Measurements from ENCODE around the gene WWP2.

- no peak for TF ChIP-seq TAF1 (IDR thresholded peaks at IDR 0.05; ENCODE audit: borderline replicate concordance, insufficient read depth, low read length)
- no peak for TF ChIP-seq POLR2AphosphoS5 (IDR thresholded peaks at IDR 0.05; ENCODE audit: low read depth, low read length)
- TF ChIP-seq SIN3A (IDR thresholded peaks at IDR 0.05; ENCODE audit: borderline replicate concordance, insufficient read depth, low read length), result no peak
- TF ChIP-seq, protein P1, sequence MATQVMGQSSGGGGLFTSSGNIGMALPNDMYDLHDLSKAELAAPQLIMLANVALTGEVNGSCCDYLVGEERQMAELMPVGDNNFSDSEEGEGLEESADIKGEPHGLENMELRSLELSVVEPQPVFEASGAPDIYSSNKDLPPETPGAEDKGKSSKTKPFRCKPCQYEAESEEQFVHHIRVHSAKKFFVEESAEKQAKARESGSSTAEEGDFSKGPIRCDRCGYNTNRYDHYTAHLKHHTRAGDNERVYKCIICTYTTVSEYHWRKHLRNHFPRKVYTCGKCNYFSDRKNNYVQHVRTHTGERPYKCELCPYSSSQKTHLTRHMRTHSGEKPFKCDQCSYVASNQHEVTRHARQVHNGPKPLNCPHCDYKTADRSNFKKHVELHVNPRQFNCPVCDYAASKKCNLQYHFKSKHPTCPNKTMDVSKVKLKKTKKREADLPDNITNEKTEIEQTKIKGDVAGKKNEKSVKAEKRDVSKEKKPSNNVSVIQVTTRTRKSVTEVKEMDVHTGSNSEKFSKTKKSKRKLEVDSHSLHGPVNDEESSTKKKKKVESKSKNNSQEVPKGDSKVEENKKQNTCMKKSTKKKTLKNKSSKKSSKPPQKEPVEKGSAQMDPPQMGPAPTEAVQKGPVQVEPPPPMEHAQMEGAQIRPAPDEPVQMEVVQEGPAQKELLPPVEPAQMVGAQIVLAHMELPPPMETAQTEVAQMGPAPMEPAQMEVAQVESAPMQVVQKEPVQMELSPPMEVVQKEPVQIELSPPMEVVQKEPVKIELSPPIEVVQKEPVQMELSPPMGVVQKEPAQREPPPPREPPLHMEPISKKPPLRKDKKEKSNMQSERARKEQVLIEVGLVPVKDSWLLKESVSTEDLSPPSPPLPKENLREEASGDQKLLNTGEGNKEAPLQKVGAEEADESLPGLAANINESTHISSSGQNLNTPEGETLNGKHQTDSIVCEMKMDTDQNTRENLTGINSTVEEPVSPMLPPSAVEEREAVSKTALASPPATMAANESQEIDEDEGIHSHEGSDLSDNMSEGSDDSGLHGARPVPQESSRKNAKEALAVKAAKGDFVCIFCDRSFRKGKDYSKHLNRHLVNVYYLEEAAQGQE (IDR thresholded peaks at IDR 0.05; ENCODE audit: insufficient read depth in 1 of 2, low read depth in 2 of 2, low read length in 2 of 2), result no peak
These were observed 99.3 kb downstream of the WWP2 start for GRCh38 chr16:69861292-69862030.

Measured in PFSK-1 (cell line).